Nephron progenitor cell (in vitro differentiated cells): Measurements from ENCODE around the gene HCRTR2.

Experiments
- DNase-seq: peaks from one replicate; pipeline ENCODE4 v3.0.0; 2021
- H3K27ac Mint-ChIP-seq: 2 replicates; pipeline ENCODE4 v1.8.0; 2021; ENCODE audit warnings: mild to moderate bottlenecking, moderate library complexity, mixed read lengths
- H3K27me3 Mint-ChIP-seq: 2 replicates; pipeline ENCODE4 v1.8.0; 2021; ENCODE audit warnings: mild to moderate bottlenecking, low read depth, mixed read lengths; ENCODE audit not compliant: poor library complexity
- H3K36me3 Mint-ChIP-seq: 2 replicates; pipeline ENCODE4 v1.8.0; 2021; ENCODE audit warnings: low read depth, mixed read lengths
- H3K4me1 Mint-ChIP-seq: 2 replicates; pipeline ENCODE4 v1.8.0; 2021; ENCODE audit warnings: mixed read lengths
- H3K4me3 Mint-ChIP-seq: 2 replicates; pipeline ENCODE4 v1.8.0; 2021; ENCODE audit warnings: mild to moderate bottlenecking, moderate library complexity, mixed read lengths
- H3K9me3 Mint-ChIP-seq: 2 replicates; pipeline ENCODE4 v1.8.0; 2021; ENCODE audit warnings: mild to moderate bottlenecking, moderate library complexity, mixed read lengths
- CTCF ChIP-seq: fragments of 200-600 bp; sonication (generic); IDR thresholded peaks from 2 replicates; pipeline ENCODE4 v1.5.0; 2021; ENCODE audit warnings: antibody characterized with exemption

HCRTR2 gene

GRCh38 chr6:55276745-55277530 is 102.6 kb downstream of the HCRTR2 start:
- Mint-ChIP-seq H3K4me3 (no peak overlapping the region), H3K27me3 (no peaks in the 10 kb centered on the region), H3K36me3 (no peaks in the 10 kb centered on the region), H3K4me1 (peaks cover 8% of the 10 kb centered on the region), H3K27ac (no peak overlapping the region), H3K9me3 (no peaks in the 10 kb centered on the region)
- DNase-seq: peak; percentile 39
- peak; percentile 66 for TF ChIP-seq CTCF

GRCh38 chr6:55277646-55278045 is 103.3 kb downstream of the HCRTR2 start:
- no peak overlapping the region for H3K4me3 Mint-ChIP-seq

GRCh38 chr6:55281215-55281614 is 106.9 kb downstream of the HCRTR2 start:
- Mint-ChIP-seq H3K27ac (no peak overlapping the region), H3K4me3 (no peak overlapping the region)

More at GRCh38 chr6:55277646-55278045, 103.3 kb downstream of the HCRTR2 start:
- Mint-ChIP-seq H3K9me3 (no peaks in the 10 kb centered on the region), H3K36me3 (no peaks in the 10 kb centered on the region), H3K27me3 (no peaks in the 10 kb centered on the region), H3K27ac (no peak overlapping the region), H3K4me1 (peaks cover 8% of the 10 kb centered on the region)
- no peak for TF ChIP-seq CTCF
- DNase-seq: no peak

GRCh38 chr6:55282115-55282514 is 107.8 kb downstream of the HCRTR2 start:
- Mint-ChIP-seq H3K36me3 (no peaks in the 10 kb centered on the region), H3K9me3 (no peaks in the 10 kb centered on the region), H3K4me1 (peaks cover 4% of the 10 kb centered on the region), H3K4me3 (no peak overlapping the region), H3K27ac (no peak overlapping the region), H3K27me3 (no peaks in the 10 kb centered on the region)
- TF ChIP-seq CTCF: no peak
- no peak for DNase-seq

More at GRCh38 chr6:55281215-55281614, 106.9 kb downstream of the HCRTR2 start:
- Mint-ChIP-seq H3K36me3 (no peaks in the 10 kb centered on the region), H3K27me3 (no peaks in the 10 kb centered on the region), H3K9me3 (no peaks in the 10 kb centered on the region), H3K4me1 (peaks cover 8% of the 10 kb centered on the region)
- no peak for DNase-seq
- TF ChIP-seq CTCF: no peak

GRCh38 chr6:55286824-55287223 is 112.5 kb downstream of the HCRTR2 start:
- Mint-ChIP-seq H3K9me3 (no peaks in the 10 kb centered on the region), H3K27ac (no peak overlapping the region), H3K4me3 (no peak overlapping the region), H3K27me3 (no peaks in the 10 kb centered on the region), H3K36me3 (no peaks in the 10 kb centered on the region), H3K4me1 (no peaks in the 10 kb centered on the region)
- TF ChIP-seq CTCF: no peak
- DNase-seq: no peak

GRCh38 chr6:55290736-55291135 is 116.4 kb downstream of the HCRTR2 start:
- Mint-ChIP-seq H3K36me3 (no peaks in the 10 kb centered on the region), H3K27me3 (no peaks in the 10 kb centered on the region), H3K4me1 (no peaks in the 10 kb centered on the region), H3K4me3 (no peak overlapping the region), H3K27ac (no peak overlapping the region), H3K9me3 (no peaks in the 10 kb centered on the region)
- DNase-seq: no peak
- TF ChIP-seq CTCF: no peak
